Loucy (cell line): Measurements from ENCODE around the gene RHEBL1.

Experiments
- H2AFZ ChIP-seq: fragments of 200-600 bp; sonication (generic); 2 replicates; pipeline ENCODE4 v1.6.0; 2016; ENCODE audit warnings: antibody characterized with exemption, mild to moderate bottlenecking, low read length, moderate library complexity
- H3F3A ChIP-seq: fragments of 200-600 bp; 2 replicates; pipeline ENCODE4 v1.6.0; 2016; ENCODE audit warnings: antibody characterized with exemption, low read depth, mild to moderate bottlenecking
- H3K27me3 ChIP-seq: fragments of 200-600 bp; sonication (generic); 2 replicates; pipeline ENCODE4 v1.6.1; 2014; ENCODE audit warnings: low read length, mild to moderate bottlenecking; ENCODE audit not compliant: insufficient read depth, poor library complexity, severe bottlenecking
- H3K36me3 ChIP-seq: fragments of 200-600 bp; sonication (generic); 2 replicates; pipeline ENCODE4 v1.6.1; 2016; ENCODE audit warnings: low read length; ENCODE audit not compliant: insufficient read depth
- H3K4me1 ChIP-seq: fragments of 200-600 bp; sonication (generic); 2 replicates; pipeline ENCODE4 v1.5.1; 2014; ENCODE audit warnings: low read length, mild to moderate bottlenecking; ENCODE audit not compliant: insufficient read depth, poor library complexity, severe bottlenecking
- H3K4me2 ChIP-seq: fragments of 200-600 bp; sonication (generic); 2 replicates; pipeline ENCODE4 v1.6.0; 2014; ENCODE audit warnings: antibody characterized with exemption, low read length, low read depth, mild to moderate bottlenecking; ENCODE audit not compliant: poor library complexity, severe bottlenecking
- H3K4me3 ChIP-seq: fragments of 200-600 bp; sonication (generic); 2 replicates; pipeline ENCODE4 v1.5.1; 2014; ENCODE audit warnings: low read length, mild to moderate bottlenecking, mixed read lengths; ENCODE audit not compliant: poor library complexity, severe bottlenecking
- H3K79me2 ChIP-seq: fragments of 200-600 bp; sonication (generic); 2 replicates; pipeline ENCODE4 v1.6.1; 2014; ENCODE audit warnings: low read length; ENCODE audit not compliant: insufficient read depth
- H3K9ac ChIP-seq: fragments of 200-600 bp; sonication (generic); 2 replicates; pipeline ENCODE4 v1.6.0; 2014; ENCODE audit warnings: mild to moderate bottlenecking, low read depth, low read length, moderate library complexity; ENCODE audit not compliant: poor library complexity, severe bottlenecking
- H3K9me2 ChIP-seq: fragments of 200-600 bp; sonication (generic); replicated peaks from 2 replicates; pipeline ENCODE4 v1.6.1; 2016; ENCODE audit warnings: low read depth, low read length, mixed read lengths
- H3K9me3 ChIP-seq: fragments of 200-600 bp; sonication (generic); 2 replicates; pipeline ENCODE4 v1.6.1; 2014; ENCODE audit warnings: mild to moderate bottlenecking, antibody characterized with exemption, low read length, low read depth; ENCODE audit not compliant: insufficient read depth
- H4K20me1 ChIP-seq: fragments of 200-600 bp; sonication (generic); 2 replicates; pipeline ENCODE4 v1.6.0; 2014; ENCODE audit warnings: antibody characterized with exemption, low read length, mild to moderate bottlenecking; ENCODE audit not compliant: insufficient read depth, poor library complexity, severe bottlenecking
- CTCF ChIP-seq: fragments of 200-600 bp; sonication (generic); conservative IDR thresholded peaks from 2 replicates; pipeline ENCODE4 v1.5.1; 2014; ENCODE audit warnings: mild to moderate bottlenecking, antibody characterized with exemption, low read length
- EZH2phosphoT487 ChIP-seq: fragments of 200-600 bp; IDR thresholded peaks from 2 replicates; pipeline ENCODE4 v1.6.1; 2018; ENCODE audit warnings: antibody characterized with exemption, mild to moderate bottlenecking, moderate library complexity, borderline replicate concordance

RHEBL1 gene

GRCh38 chr12:49032276-49032675 is 37.5 kb downstream of the RHEBL1 start:
- Histone ChIP-seq H3K9me2 (no peaks in the 10 kb centered on the region), H4K20me1 (no peaks in the 10 kb centered on the region), H3K4me3 (no peak overlapping the region), H2AFZ (no peak overlapping the region), H3K9me3 (no peaks in the 10 kb centered on the region), H3K9ac (no peak overlapping the region), H3K4me2 (no peak overlapping the region), H3F3A (no peaks in the 10 kb centered on the region), H3K4me1 (no peaks in the 10 kb centered on the region), H3K27me3 (no peaks in the 10 kb centered on the region), H3K79me2 (no peaks in the 10 kb centered on the region), H3K36me3 (peaks cover 76% of the 10 kb centered on the region; the same call in 1 of the 2 replicates)
- no peak for TF ChIP-seq CTCF
- no peak for TF ChIP-seq EZH2phosphoT487

- Histone ChIP-seq H3K9me2 (no peaks in the 10 kb centered on the region), H3K36me3 (peaks cover 73% of the 10 kb centered on the region; the same call in 1 of the 2 replicates), H3K4me3 (no peak overlapping the region), H3K4me2 (no peak overlapping the region), H3K4me1 (no peaks in the 10 kb centered on the region), H3K27me3 (no peaks in the 10 kb centered on the region), H4K20me1 (no peaks in the 10 kb centered on the region), H3K9ac (no peak overlapping the region), H2AFZ (no peak overlapping the region), H3K9me3 (no peaks in the 10 kb centered on the region), H3F3A (no peaks in the 10 kb centered on the region), H3K79me2 (no peaks in the 10 kb centered on the region)
- TF ChIP-seq CTCF (no peak), EZH2phosphoT487 (no peak)
Observed at GRCh38 chr12:49031573-49032161, 38.1 kb downstream of the RHEBL1 start.

- no peaks in the 10 kb centered on the region for H3K79me2 ChIP-seq
- TF ChIP-seq EZH2phosphoT487 = no peak
- H3K4me2 ChIP-seq = no peak overlapping the region
- no peak overlapping the region for H3K4me3 ChIP-seq
- H3K9me3 ChIP-seq = no peaks in the 10 kb centered on the region
- H3K4me1 ChIP-seq = no peaks in the 10 kb centered on the region
- H3K9ac ChIP-seq = no peak overlapping the region
- H2AFZ ChIP-seq = no peak overlapping the region
- no peaks in the 10 kb centered on the region for H3K9me2 ChIP-seq
- no peaks in the 10 kb centered on the region for H3K27me3 ChIP-seq
- no peaks in the 10 kb centered on the region for H3F3A ChIP-seq
- no peaks in the 10 kb centered on the region for H4K20me1 ChIP-seq
- peaks cover 77% of the 10 kb centered on the region; the same call in 1 of the 2 replicates for H3K36me3 ChIP-seq
Observed at GRCh38 chr12:49030714-49031572, 38.8 kb downstream of the RHEBL1 start.
